ENCODE data around the gene IDS.

The IDS gene

DNA sequence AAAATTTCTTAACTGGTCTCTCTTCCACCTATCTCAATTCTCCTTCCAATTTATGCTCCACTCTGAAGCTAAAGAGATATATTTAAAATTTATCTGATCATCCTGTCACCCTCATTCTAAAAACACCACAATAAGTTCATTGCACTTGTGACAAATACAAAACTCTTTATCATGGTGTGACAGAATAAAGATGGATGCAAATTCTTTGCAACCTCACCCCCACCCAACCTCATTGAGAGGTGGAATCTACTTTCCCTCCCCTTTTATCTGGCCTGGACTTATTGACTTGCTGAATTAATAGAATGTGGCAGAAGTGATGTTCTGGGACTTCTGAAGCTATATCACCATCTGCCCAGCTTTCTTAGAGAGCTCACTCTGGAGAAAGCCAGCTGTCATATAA, 46.5 kb downstream of the IDS start:
- no peak for DNase-seq (ENCODE audit: low read depth, low spot score)

DNA sequence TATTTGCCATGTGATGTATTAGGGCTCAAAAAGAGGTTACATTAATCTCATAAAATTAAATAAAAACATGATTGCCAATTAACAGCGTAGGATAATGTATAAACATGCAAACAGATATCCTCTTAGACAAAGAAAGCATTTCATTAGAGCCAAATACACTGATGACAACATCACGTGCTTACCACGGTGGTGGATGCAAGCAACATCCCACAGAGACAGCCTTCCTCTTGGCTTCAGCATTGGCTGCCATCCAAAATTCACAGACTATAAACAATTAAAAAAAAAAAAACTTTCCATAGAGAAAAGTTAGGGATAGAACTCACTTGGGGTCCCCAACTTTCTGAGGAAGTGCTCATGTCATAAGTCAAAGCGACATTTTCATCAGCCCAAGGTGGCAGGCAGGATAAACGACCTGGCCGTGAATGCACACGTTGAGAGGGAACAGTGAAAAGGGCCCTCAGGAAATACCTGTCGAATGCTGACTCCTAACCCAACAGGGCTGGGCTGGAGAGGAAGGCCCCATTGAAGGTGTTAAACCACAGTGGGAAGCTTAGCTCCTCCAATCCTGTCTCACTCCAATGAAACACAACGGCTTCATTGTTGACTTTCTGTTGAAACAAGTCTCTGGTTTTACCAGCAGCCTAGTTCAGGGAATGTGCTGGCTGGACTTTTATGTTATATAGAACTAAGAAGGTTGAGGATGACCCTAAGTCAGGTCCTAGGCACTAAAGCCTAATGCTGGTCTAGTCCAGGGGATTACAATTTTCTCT, 48.4 kb downstream of the IDS start:
- no peak for DNase-seq (ENCODE audit: low read depth, low spot score)

DNA sequence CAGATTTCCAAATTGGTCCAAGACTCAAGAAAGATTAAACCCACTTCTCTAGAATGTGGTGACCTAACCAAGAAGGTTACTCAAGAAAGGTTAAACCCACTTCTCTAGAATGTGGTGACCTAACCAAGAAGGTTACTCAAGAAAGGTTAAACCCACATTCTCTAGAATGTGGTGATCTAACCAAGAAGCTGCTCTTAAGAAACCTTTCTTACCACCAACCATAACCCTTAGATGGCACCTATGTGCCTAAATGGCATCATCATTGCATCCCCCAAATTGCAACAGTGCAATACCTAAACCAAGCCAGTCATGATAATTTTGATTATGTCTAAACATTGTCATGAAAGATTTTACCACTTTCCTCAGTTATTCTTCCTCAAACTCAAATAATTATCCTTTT, 49.2 kb downstream of the IDS start:
- DNase-seq (ENCODE audit: low read depth, low spot score), result no peak

DNA sequence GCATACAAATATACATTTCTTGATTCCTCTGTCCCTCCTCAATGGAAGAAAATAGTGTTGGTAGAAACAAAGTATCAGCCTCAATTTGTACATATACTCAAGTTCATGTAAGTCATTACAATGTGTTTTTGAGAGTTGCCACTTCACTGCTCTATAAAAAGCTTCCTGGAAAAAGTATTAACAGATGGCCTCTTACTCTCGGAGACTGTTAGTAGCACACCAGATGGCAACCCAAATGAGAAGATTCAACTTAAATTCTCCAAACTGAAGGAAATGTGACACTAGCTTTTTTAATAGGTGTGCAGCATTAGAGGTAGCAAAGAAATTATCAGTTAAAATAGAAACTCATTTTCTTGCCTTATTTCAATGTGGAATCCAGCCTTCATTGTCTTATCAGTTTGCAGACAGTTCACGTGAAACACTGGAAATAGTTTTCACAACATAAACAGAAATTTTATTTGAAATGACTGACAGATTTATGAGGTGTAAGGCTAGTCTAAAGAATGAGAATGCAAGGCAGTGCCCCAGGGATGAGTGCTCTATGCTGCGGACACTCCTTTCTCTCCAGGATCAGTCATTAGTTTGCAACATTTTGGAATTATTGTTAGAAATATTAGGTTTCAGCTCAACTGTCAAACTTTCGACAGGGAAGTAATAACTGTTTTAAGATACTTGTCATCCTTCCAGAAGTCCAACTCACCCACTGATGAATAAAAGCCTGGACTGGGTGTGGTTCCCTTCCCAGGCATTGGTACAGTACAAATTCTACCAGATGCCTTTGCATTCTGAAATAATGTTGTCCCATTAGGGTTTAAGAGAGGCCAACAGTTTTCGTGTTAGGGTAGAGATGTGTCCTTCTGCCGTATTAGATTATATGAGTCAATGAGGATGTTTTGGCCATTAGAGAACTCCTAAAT, 50.9 kb downstream of the IDS start:
- DNase-seq (ENCODE audit: low read depth, low spot score), result no peak

DNA sequence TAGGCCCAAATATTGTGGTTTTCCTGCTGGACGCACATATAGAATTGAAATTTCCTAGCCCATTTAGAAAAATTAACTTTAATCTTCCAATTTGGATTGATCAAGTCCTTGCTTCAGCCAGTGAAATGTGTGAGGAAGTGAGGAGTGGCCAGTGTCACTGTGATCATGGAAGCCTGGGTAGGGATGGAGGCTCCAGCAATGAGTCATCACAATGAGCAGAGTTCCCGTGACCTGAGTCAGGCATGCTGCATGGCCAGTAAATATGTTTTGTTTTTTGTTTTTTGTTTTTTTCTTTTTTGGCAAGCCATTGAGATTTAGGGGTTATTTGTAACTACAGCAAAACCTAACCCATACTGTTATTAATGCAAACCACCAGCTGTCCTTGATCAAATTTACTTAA, 52.1 kb downstream of the IDS start:
- no peak for DNase-seq (ENCODE audit: low read depth, low spot score)

DNA sequence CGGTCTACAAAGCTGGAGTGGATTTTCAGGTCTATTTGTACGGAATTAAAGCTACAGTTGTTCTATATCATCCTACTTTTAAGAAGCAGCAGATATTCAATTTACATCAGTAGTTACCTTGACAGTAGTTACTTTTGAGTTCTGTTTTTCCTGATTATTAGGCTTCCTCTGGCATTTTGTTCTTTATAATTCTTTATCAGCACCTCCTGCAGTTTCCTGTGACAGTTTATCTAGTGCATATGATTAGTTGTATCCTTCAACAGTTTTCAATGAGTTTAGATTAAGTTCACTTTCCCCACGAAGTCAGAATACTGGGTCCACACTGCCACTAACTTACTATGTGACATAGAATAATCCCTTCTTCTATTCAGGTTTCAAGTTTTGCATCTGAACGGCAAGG, 71.7 kb downstream of the IDS start:
- no peak for DNase-seq (ENCODE audit: low read depth, low spot score)

DNA sequence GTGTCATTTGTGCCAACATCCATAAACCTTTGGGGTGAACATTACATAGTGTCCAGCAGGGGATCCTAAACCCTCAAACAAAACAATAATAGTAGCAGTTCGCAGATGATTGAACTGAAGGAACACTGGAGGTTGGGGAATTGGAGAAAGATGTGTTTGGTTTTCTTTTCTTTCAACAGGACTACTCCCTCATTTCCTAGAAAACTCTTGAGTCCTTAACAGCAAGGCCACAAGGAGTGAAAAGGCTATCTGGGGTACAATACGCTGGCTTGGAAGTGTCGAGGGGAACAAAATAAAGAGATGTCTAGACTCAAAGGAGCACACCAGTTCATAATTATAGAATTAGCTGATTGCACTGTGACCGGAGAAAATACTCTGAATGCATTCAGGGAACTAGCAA, 72.1 kb downstream of the IDS start:
- no peak for DNase-seq (ENCODE audit: low read depth, low spot score)
